Osteocyte (in vitro differentiated cells): ENCODE data around the gene DNM2. TPM values are rescaled to one million over a fixed set of nuclear protein-coding genes. Genes with fewer than 3 reads are reported as not detected.

Source experiments
- DNase-seq: peaks from one replicate; pipeline ENCODE4 v3.0.0; 2021; ENCODE audit warnings: mixed read lengths; ENCODE audit not compliant: unreplicated experiment; ENCODE audit errors: extremely low spot score
- H3K27ac Mint-ChIP-seq: one replicate; pipeline ENCODE4 v1.8.0; 2021; ENCODE audit warnings: mild to moderate bottlenecking, mixed read lengths; ENCODE audit not compliant: unreplicated experiment
- H3K27me3 Mint-ChIP-seq: one replicate; pipeline ENCODE4 v1.8.0; 2021; ENCODE audit warnings: mixed read lengths; ENCODE audit not compliant: unreplicated experiment
- H3K36me3 Mint-ChIP-seq: one replicate; pipeline ENCODE4 v1.8.0; 2021; ENCODE audit warnings: mixed read lengths; ENCODE audit not compliant: unreplicated experiment
- H3K4me1 Mint-ChIP-seq: one replicate; pipeline ENCODE4 v1.8.0; 2021; ENCODE audit warnings: mixed read lengths; ENCODE audit not compliant: unreplicated experiment
- H3K4me3 Mint-ChIP-seq: one replicate; pipeline ENCODE4 v1.8.0; 2021; ENCODE audit warnings: mild to moderate bottlenecking, moderate library complexity, mixed read lengths; ENCODE audit not compliant: unreplicated experiment
- H3K9me3 Mint-ChIP-seq: one replicate; pipeline ENCODE4 v1.8.0; 2021; ENCODE audit warnings: mixed read lengths; ENCODE audit not compliant: unreplicated experiment
- CTCF ChIP-seq: fragments of 200-600 bp; sonication (generic); IDR thresholded peaks from 2 replicates; pipeline ENCODE4 v1.5.0; 2021; ENCODE audit warnings: antibody characterized with exemption, mild to moderate bottlenecking, moderate library complexity
- total RNA-seq: library from RNA; stranded (reverse); gene quantifications from 2 replicates; pipeline ENCODE4 v1.2.1, GENCODE V29; 2021

The DNM2 gene
- total RNA-seq, 1 donor from 2014 or later = 157 TPM

- H3K36me3 Mint-ChIP-seq = peaks cover 34% of the 10 kb centered on the region
Observed at GRCh38 chr19:10818301-10819123, 100.6 kb downstream of the DNM2 start.

GRCh38 chr19:10819124-10820060 is 101.5 kb downstream of the DNM2 start:
- Mint-ChIP-seq H3K9me3 (no peaks in the 10 kb centered on the region), H3K27ac (no peak overlapping the region), H3K4me1 (peaks cover 36% of the 10 kb centered on the region), H3K36me3 (peaks cover 36% of the 10 kb centered on the region), H3K4me3 (no peak overlapping the region), H3K27me3 (no peaks in the 10 kb centered on the region)
- no peak for TF ChIP-seq CTCF
- no peak for DNase-seq

More at GRCh38 chr19:10818301-10819123, 100.6 kb downstream of the DNM2 start:
- Mint-ChIP-seq H3K9me3 (no peaks in the 10 kb centered on the region), H3K27ac (peak overlapping the region; percentile 98), H3K4me3 (peak overlapping the region; percentile 26), H3K27me3 (no peaks in the 10 kb centered on the region), H3K4me1 (peaks cover 38% of the 10 kb centered on the region)
- TF ChIP-seq CTCF = no peak
- DNase-seq = no peak

- H3K27ac Mint-ChIP-seq = no peak overlapping the region
- no peaks in the 10 kb centered on the region for H3K27me3 Mint-ChIP-seq
- H3K4me3 Mint-ChIP-seq = no peak overlapping the region
- H3K9me3 Mint-ChIP-seq = no peaks in the 10 kb centered on the region
- H3K4me1 Mint-ChIP-seq = peaks cover 33% of the 10 kb centered on the region
- no peak for DNase-seq
- peak; percentile 32 for TF ChIP-seq CTCF
- peaks cover 30% of the 10 kb centered on the region for H3K36me3 Mint-ChIP-seq
Observed at GRCh38 chr19:10820173-10820572, 102.3 kb downstream of the DNM2 start.

- no peak for DNase-seq
- H3K4me1 Mint-ChIP-seq = peaks cover under 1% of the 10 kb centered on the region
- H3K27me3 Mint-ChIP-seq = no peaks in the 10 kb centered on the region
- peaks cover 26% of the 10 kb centered on the region for H3K36me3 Mint-ChIP-seq
- no peaks in the 10 kb centered on the region for H3K9me3 Mint-ChIP-seq
- H3K27ac Mint-ChIP-seq = no peak overlapping the region
- TF ChIP-seq CTCF = no peak
- no peak overlapping the region for H3K4me3 Mint-ChIP-seq
Observed at GRCh38 chr19:10823690-10824089, 105.8 kb downstream of the DNM2 start.

GRCh38 chr19:10826231-10826630 is 108.4 kb downstream of the DNM2 start:
- TF ChIP-seq CTCF = no peak
- Mint-ChIP-seq H3K36me3 (peaks cover 9% of the 10 kb centered on the region), H3K27me3 (no peaks in the 10 kb centered on the region), H3K27ac (no peak overlapping the region), H3K4me3 (no peak overlapping the region), H3K9me3 (no peaks in the 10 kb centered on the region), H3K4me1 (no peaks in the 10 kb centered on the region)
- no peak for DNase-seq
